DMS53 treated with DMSO at 0.1 percent for 48 hours (cell line): Measurements from ENCODE around the gene PLCB2.

Experiments
- DNase-seq: peaks from one replicate; lab custom pipeline; 2025; ENCODE audit not compliant: unreplicated experiment; lab: John Stamatoyannopoulos, UW

Gene PLCB2

DNA sequence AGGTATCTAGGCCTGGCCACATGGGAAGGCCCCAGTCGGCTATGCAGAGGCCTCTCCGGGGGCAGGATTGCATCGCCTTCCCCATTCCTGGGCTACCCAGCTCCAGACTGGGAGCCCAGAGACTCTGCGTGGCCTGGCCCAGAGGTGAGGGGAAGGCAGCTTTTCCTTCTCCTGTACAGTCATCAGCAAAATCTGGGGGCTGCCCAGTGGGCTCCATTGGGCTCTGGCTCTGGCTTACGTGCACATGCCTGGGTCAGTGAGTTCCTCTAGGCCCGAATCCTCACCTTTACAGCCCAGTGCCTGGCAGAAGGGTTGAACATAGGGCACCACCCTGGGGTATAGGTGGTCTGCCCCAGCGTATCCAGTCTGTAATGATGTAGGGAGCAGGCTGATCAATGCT lies 20.9 kb downstream of the PLCB2 start:
- DNase-seq, result no peak

DNA sequence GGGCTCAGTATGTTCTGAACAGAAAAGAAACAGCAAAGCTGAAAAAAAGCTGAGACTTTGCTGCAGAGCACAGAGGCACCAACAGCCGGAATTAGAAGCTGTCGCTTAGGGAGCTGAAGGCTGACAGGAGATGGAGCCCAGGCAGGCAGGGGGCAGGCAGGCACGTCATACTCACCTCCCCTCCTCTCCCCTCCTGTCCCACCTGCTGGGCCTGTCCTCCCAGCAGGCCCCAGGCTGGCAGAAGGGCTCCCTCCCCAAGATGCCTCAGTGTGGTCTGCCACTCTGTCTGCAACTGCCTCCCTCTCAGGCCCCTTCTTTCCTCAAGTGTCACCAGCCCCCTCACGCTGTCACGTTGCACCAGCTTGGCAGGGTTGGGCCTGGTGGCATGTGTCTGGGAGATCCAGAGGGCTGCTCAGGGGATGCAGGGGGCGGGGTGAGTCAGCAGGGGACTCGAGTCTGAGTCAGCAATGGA lies 21.6 kb downstream of the PLCB2 start:
- DNase-seq, result no peak

DNA sequence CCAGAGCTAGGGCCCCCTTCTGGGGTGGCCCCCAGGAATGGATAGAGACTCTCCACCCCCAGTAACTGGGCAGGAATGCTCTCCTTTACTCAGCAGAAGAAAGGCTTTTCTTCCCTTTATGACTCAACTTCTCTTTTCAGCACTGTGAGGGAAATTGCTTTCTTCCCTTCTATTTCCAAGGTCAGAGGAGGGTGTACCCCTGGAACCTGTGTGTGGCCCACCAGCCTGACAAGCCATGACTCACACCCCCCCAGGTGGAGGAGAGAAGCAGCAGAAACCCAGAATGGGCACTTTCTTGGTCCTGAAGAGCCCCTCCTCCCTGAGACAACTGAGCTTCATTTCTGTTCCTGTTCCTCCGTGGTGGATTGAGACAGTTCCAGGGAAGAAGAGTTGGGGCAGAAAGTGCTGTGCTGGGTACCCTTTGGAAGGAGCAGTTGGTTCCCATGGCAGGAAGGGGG lies 22.2 kb downstream of the PLCB2 start:
- DNase-seq, result no peak

DNA sequence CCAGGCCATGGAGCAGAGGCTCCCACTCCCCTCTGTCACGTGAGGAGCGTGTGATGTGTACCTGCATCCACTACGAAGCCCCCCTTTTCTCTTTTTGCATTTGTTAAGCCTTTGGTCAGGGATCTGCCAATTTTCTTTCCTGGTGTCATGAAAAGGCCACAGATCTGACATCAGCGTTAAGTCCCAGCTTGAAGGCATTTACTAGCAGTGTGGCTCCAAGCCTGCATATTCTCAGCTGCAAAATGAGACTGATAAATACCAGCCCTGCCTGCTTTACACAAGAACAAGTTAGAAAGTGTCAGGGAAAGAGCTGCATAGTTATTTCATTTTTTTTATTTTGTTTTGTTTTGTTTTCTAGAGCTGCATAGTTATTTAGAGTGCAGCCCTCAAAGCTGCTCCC lies 22.6 kb downstream of the PLCB2 start:
- no peak for DNase-seq

DNA sequence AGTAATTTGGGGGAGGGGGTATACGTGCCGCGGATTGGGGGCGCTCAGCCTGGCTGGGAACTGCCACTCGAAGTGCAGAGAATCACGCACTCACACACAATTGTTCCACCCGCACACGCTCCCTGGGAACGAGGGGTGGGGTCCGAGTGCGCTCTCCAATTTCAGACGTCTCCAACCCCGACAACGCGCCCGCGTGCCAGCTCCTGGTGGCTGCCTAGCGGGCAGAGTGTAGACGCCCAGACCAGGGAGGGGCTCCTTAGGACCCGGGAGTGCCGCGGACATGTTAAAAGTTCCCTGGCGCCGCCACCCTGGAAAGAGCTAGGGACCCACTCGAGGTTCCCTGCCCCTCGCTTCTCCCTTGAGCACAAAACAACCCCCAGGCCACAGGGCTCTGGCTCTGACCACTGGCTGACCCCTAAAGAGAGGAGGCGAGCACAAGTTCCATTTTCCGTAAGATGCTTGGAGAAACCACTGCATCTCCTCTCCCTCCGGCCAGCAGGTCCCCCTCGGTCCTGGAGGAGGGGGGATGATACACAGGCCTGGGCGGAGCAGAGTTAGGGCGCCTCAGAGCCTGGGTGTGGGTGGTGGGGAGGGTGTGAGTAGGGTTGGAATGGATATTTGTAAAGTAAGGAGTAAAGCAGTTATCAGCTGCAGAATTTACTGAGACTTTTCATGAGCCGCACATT lies 24.0 kb downstream of the PLCB2 start:
- no peak for DNase-seq

DNA sequence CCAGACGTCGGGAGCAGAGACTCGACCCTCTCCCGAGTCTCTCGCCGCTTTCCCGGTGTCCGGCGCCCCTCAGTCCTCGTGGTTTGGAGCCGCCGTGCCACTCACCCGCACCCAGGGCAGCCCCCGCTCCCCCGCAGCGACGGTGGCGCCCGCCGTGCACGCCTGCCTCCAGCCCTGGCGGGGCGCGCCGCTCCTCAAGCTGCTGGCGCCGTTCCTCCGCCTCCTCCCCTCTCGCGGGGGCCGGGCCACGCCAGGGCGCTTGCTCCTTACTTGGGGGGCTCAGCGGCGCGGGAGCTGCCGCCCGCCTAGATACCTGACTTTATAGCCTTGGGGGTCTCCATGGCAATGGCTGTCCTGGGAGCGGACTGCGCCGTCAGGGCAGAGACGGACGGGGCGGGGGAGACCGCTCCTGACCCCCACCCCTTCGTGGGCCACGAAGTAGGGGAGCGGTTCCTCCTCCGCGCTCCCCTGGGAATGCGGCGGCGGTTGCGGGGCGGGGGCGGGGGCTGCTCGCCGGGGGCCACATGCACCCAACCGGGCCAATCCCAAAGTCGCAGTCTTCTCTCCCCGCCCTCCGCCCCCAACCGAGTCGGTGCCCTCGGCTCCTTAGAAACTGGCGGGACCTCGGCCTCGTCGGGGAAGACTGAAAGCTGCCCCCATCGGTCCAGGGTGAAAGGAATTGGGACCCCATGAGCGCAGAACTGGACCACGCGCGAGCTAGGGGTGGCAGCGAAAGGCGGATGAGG lies 24.7 kb downstream of the PLCB2 start, which contains the start of gene ANKRD63:
ANKRD63 (minus strand) TSS at position 196 of the 746 bp plus-strand sequence. CDS start 478 bp downstream, outside the sequence.
- no peak for DNase-seq

DNA sequence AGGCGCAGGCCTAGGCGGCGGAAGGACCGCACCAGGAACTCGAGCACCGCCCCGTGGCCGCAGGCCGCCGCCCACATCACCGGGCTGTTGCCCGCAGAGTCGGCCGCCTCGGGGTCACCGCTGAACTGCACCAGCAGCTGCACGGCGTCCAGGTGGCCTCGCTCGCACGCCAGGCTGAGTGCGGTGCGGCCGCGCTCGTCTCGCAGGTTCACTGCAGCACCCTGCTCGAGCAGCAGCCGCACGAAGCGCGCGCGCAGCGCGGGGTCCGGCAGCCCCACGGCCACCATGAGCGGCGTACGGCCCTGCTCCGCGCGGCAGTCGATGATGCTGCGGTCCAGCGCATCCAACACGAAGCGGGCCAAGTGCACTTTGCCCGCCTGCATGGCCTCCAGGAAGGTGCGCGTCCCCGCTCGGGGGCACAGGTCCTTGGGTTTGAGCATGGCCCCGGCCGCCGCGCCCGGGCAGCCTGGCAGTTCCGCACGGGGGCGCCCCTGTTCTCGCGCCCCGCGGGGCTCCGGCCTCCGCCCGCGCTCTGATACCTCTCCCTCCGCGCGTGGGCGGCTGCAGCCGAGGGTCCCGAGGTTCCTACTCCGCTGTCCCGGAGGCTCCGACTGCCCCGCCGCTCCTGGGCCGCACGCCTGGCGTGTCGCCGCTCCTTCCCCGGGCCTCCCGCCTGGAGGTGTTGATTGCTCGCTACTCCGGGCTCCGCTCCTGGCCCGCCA lies 25.4 kb downstream of the PLCB2 start:
- DNase-seq, result peak; percentile 26

DNA sequence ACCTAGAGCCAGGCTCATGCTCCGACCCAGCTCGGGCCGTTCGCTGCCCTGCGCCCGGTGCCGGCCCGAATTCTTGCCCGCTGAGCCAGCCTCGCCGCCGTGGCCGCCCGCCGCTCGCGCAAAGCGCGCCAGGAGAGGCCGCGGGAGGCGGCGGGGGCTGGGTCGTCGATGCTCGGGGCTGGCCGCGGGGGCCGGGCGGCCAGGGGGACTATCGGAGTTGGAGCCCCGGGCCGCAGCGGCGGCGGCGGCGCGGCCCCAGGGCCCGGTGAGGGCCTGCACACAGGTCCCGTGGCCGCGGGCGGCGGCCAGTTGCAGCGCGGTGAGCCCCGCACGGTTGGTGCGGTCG lies 26.0 kb downstream of the PLCB2 start:
- DNase-seq, result no peak

DNA sequence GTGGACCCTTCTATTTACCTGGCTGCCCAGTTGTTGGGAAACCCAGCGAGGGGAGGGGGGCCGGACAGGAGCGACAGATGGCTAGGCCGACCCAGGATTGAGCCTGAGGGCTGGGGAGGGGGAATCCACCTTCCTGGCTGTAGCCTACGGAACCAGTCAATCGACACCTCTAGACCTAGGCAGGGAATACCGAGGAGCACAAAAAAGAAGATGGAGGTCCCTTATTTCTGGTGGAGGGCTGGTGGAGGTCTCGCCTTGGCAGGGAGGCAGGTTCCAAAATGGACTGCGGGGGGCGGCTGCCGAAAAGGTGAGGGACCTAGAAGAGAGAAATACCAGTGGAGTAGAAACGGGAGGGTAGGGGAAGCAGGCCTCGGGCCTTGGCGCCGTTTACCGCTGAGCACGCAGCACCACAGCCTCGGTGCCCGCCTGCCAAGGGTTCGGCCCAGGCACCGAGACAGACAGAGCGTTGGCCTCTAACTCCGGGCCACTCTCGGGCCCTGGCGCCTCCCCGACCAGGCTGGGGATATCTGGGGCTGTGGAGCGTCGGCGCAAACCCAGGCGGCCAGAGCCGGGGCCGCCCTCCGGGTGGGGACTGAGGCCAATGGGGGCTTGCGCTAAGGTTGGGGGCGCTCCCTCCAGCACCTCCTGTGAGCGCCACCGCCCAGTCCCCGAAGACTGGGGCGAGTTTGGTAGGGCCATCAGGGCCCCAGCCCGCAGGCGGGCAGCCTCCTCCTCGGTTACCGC lies 26.5 kb downstream of the PLCB2 start:
- no peak for DNase-seq

DNA sequence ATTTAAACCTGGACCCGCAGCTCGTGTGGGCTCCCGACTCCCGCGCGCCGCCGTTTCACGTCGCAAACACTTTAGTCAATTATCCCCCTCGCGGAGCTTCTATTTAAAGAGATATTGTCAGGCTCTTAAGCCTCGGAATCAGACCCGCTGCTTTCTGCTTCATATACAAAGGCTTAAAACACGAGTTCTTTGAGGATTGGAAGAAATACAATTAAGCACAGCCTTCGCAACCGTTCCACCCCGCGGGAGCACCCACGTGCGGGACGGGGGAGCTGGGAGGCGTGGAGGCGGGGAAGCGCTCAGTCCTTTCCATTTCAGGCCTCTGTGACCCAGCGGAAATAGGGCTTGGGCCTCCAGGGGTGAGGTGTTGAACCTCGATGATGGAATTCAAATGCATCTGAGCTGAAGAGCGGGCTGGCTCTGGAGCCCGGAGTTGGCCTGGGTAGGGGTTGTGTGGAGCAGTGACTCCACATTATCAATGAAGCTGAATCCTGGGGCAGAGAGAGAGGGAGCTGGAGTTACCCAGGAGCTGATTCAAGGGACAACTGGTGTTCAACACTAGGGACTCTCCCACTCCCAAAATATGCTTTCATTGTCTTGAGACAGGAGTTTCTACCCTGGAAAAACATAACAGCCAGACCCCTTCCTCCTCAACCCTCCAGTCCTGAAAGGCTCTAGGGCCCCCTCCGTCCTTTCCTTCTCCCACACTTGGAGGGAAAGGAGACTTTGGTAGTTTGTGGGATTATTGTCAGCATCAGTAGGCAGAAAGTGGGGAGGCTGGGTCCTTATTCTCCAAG lies 27.3 kb downstream of the PLCB2 start:
- DNase-seq, result no peak

DNA sequence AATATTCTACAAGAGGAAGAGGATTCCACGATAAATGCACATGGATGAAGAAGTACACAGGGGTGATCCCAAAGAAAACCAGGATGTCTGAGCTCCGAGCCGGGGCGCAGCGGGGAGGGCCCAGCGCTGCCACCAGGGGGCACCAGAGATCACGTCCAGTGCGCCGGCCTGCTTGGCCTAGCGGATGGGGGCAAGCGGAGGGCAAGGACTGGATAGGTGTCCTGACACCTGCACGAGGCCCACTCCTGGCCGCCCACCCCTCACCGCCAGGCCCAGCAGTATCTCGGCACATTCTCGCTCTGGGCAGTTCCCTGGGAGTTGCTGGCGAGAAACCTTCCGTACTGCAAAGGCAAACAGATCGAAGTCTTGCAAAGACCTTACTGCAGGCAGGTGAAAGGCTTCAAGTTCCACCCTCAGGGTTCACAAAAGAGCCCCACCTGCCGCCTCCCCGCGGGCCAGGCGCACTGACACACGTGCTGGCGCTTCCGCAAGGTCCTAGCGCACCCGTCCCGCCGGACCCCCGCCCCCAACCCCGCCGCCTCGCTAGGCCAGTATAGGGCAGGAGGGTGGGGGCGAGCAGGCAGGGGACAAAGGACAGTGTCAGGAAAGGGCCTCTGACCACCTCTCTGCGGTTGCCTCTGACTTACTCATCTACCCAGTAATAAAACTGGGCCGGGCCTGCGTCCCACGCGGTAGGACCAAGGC lies 28.1 kb downstream of the PLCB2 start:
- DNase-seq, result peak; percentile 46

DNA sequence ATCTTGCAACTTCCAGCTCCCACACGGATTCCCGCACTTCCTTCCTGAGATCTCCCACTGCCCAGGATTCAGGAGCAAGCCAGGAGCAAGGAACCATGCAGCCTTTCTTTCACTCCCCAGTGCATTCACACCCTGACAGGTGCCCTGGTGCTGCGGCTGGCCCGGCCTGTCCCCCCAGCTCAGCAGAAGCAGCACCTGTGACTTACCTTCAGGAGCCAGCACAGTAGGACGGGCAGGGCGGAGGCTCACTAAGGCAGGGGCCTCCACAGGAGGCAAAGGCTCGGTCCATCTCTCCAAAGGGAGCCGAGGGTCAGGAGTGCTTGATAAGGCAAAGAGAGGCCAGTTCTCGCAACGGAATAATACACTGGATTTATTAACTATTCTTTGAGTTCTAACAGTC lies 29.7 kb downstream of the PLCB2 start:
- DNase-seq, result no peak

DNA sequence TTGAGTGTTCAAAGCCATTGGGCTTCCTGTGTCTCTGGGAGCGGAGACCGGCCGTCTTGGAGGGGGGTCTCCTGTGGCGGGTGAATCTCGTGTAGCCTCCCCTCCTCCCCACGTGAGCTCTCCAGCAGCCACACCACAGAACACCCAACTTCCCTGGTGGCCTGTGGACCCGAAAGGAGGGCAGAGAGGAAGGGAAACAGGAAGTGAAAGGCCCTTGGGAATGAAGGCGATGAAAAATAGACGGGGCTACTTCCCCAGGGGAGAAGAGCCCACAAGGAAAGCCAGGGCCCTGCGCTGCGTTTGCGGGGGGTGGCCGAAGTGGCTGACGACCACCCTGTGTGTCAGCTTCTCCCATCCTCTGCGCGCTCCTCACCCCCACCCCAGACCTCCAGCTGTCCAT lies 30.3 kb downstream of the PLCB2 start:
- DNase-seq, result no peak

DNA sequence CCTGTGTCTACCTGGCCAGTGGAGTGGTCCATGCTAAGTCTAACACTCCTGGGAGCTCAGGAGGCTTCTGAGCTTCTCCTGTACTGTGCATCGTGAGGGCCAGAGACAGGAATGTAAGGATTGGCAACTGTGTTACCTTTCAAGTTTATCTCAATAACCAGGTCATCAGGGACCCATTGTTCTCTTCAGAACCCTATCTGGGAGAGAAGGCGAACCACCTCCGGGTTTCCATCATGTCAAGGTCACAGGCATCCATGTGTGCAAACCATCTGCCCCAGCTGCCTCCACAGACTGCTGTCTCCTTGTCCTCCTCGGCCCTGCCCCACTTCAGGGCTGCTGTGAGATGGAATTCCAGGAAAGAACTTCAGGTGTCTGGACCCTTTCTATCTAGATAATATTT lies 30.8 kb downstream of the PLCB2 start:
- DNase-seq, result no peak

DNA sequence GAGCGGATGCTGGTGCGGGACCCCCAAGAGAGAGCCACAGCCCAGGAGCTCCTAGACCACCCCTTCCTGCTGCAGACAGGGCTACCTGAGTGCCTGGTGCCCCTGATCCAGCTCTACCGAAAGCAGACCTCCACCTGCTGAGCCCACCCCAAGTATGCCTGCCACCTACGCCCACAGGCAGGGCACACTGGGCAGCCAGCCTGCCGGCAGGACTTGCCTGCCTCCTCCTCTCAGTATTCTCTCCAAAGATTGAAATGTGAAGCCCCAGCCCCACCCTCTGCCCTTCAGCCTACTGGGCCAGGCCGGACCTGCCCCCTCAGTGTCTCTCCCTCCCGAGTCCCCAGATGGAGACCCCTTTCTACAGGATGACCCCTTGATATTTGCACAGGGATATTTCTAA lies 31.8 kb downstream of the PLCB2 start:
- DNase-seq, result no peak

DNA sequence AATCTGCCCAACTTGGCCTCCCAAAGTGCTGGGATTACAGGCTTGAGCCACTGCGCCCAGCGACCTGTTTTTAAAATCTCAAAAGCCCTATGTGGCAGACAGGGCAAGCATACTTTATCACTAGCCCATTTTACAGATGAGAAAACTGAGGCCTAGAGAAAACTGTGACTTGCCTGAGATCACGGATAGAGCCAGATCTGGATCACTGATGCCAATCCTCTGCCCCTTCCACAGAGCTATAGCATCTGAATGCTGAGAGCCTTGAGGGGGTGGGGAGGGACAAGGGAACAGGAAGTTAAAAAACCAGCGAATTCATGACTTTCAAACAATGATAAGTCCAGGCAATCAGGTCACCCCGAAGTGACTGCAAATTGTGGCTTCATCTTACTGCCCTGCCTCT lies 32.2 kb downstream of the PLCB2 start:
- DNase-seq, result no peak

DNA sequence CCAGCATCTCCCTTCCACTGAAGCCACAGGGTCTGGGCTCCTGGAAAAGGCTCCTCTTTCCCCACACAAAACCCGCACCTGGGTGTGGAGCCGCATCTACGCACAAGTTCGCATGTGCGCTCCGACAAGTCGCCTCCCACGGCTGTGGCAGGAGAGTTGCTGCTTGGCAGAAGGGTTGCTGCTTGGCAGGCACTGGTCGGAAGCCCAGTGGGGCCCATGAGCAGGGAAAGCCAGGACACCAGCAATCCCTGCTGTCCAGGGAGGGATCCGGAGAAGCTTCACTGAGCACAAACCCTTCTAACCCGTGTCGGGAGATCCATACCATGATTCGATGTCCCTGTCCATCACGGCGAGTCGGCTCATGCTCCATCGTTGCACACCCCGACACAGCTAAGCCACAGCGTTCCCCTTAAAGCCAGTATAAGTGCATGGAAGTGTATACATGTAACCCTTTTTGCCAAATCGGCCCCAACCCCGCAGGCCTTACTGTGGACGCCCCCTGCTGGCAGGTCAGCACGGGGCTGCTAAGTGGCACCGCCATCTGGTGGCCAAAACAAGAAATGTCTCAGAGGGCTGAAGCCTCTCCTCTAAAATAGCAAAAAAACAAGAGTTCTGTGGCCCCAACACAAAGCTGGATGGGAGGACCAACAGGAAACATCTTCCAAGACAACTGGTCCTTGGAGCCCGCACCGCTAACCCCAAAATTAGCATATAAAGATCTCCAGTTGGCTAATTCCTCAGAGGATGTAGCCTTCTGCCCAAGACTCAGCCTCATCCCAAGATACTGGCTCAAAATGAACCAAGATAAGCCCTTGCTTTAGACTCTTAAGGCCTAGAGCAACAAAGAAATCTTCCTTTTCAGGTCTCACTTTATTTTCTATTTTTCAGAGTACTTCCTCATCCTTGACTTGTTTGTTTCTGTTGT lies 33.1 kb downstream of the PLCB2 start:
- DNase-seq, result peak; percentile 73

DNA sequence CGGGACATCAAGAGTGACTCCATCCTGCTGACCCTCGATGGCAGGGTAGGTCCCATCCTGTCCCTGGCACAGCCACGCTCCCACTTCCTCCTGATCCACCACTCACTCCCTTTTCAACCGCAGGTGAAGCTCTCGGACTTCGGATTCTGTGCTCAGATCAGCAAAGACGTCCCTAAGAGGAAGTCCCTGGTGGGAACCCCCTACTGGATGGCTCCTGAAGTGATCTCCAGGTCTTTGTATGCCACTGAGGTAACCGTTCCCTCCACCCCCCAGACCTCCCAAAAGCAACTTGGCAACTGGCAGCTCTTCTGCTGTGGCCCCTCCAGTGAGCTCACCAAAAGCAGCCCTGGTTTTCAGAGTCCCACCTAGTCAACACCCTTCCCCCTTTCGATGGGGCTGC lies 34.3 kb downstream of the PLCB2 start:
- no peak for DNase-seq
